Loucy (cell line): ENCODE data around the gene PPP4R2.

Experiments
- CTCF ChIP-seq: fragments of 200-600 bp; sonication (generic); conservative IDR thresholded peaks from 2 replicates; pipeline ENCODE4 v1.5.1; 2014; ENCODE audit warnings: mild to moderate bottlenecking, antibody characterized with exemption, low read length
- EZH2phosphoT487 ChIP-seq: fragments of 200-600 bp; IDR thresholded peaks from 2 replicates; pipeline ENCODE4 v1.6.1; 2018; ENCODE audit warnings: antibody characterized with exemption, mild to moderate bottlenecking, moderate library complexity, borderline replicate concordance

- TF ChIP-seq CTCF (no peak), EZH2phosphoT487 (no peak)
These were observed 13.8 kb upstream of the PPP4R2 start for GRCh38 chr3:72982609-72983366.
